HG03565 (cell line): ENCODE results near the gene ADAMTS18.

Experiments
- ATAC-seq: cut with Tn5 transposase; IDR thresholded peaks from one replicate; pipeline ENCODE4 v1.9.1; 2021; ENCODE audit warnings: mild to moderate bottlenecking, moderate library complexity; ENCODE audit not compliant: unreplicated experiment

Gene ADAMTS18

DNA sequence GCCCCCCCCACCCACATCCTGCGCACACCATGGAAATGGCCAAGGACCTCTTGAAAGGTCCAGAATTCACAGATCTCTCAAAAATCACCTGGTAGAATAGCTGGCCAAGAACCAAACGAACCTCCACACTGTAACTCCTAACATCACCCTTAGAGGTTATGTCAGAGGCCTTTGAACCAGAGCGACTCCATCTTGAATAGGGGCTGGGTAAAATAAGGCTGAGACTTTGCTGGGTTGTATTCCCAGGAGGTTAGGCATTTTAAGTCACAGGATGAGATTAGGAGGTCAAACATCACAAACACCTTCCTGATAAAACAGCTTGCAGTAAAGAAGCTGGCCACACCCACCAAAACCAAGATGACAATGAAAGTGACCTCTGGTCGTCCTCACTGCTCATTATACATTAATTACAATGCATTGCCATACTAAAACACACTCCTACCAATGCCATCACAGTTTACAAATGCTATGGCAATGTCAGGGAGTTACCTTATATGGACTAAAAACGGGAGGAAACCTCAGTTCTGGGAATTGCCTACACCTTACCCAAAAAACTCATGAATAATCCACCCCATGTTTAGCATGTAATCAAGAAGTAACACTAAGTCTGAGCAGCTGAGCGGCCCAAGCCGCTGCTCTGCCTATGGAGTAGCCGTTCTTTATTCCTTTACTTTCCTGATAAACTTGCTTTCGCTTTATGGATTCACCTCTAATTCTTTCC is 200.9 kb downstream of the ADAMTS18 start:
- no peak for ATAC-seq
